Neural cell (in vitro differentiated cells): ENCODE data around the gene SLIT3. TPM values are rescaled to one million over a fixed set of nuclear protein-coding genes. Genes with fewer than 3 reads are reported as not detected.

Source experiments
- H2AFZ ChIP-seq: fragments of 200-600, 300-800 bp; sonication (generic), shearing (Covaris generic); 2 replicates; pipeline ENCODE4 v1.6.0; 2014; ENCODE audit warnings: low read depth, mild to moderate bottlenecking, antibody characterized with exemption, low read length, moderate library complexity
- H3F3A ChIP-seq: fragments of 200-600 bp; shearing (Covaris generic); 2 replicates; pipeline ENCODE4 v1.6.1; 2016; ENCODE audit warnings: mild to moderate bottlenecking, moderate library complexity, mixed read lengths, antibody characterized with exemption, low read length; ENCODE audit not compliant: insufficient read depth, poor library complexity, severe bottlenecking
- H3K27ac ChIP-seq: fragments of 200-600, 300-800 bp; sonication (generic), shearing (Covaris generic); 2 replicates; pipeline ENCODE4 v1.5.1; 2014; ENCODE audit warnings: mild to moderate bottlenecking, low read length, moderate library complexity
- H3K27me3 ChIP-seq: fragments of 300-800, 200-600 bp; sonication (generic), shearing (Covaris generic); 2 replicates; pipeline ENCODE4 v1.6.0; 2014; ENCODE audit warnings: mild to moderate bottlenecking, low read depth, low read length, moderate library complexity; ENCODE audit not compliant: insufficient read depth
- H3K36me3 ChIP-seq: fragments of 300-800, 200-600 bp; sonication (generic), shearing (Covaris generic); 2 replicates; pipeline ENCODE4 v1.5.1; 2014; ENCODE audit warnings: mild to moderate bottlenecking, antibody characterized with exemption, low read length, moderate library complexity; ENCODE audit not compliant: insufficient read depth
- H3K4me2 ChIP-seq: fragments of 300-800, 200-600 bp; sonication (generic), shearing (Covaris generic); 2 replicates; pipeline ENCODE4 v1.6.0; 2014; ENCODE audit warnings: mild to moderate bottlenecking, low read length
- H3K4me3 ChIP-seq: fragments of 300-800, 200-600 bp; sonication (generic), shearing (Covaris generic); 2 replicates; pipeline ENCODE4 v1.5.1; 2014; ENCODE audit warnings: mild to moderate bottlenecking, low read length, moderate library complexity
- H3K79me2 ChIP-seq: fragments of 200-600 bp; shearing (Covaris generic); replicated peaks from 2 replicates; pipeline ENCODE4 v1.6.0; 2014; ENCODE audit warnings: mild to moderate bottlenecking, low read length, moderate library complexity; ENCODE audit not compliant: insufficient read depth
- H3K9ac ChIP-seq: fragments of 300-800, 200-600 bp; sonication (generic), shearing (Covaris generic); 2 replicates; pipeline ENCODE4 v1.6.1; 2016; ENCODE audit warnings: mild to moderate bottlenecking, low read length, mixed read lengths
- H3K9me2 ChIP-seq: fragments of 200-600 bp; shearing (Covaris generic); 2 replicates; pipeline ENCODE4 v1.6.1; 2016; ENCODE audit warnings: mild to moderate bottlenecking, low read length, mixed read lengths; ENCODE audit not compliant: insufficient read depth
- H3K9me3 ChIP-seq: fragments of 200-600, 300-800 bp; sonication (generic), shearing (Covaris generic); 2 replicates; pipeline ENCODE4 v1.6.1; 2016; ENCODE audit warnings: mild to moderate bottlenecking, mixed run types, low read length, moderate library complexity, mixed read lengths
- H4K20me1 ChIP-seq: fragments of 200-600 bp; shearing (Covaris generic); 2 replicates; pipeline ENCODE4 v1.6.1; 2016; ENCODE audit warnings: mild to moderate bottlenecking, mixed run types; ENCODE audit not compliant: insufficient read depth
- EP300 ChIP-seq: fragments of 450-650 bp; conservative IDR thresholded peaks from 2 replicates; pipeline ENCODE4 v1.6.1; 2014; ENCODE audit warnings: antibody characterized with exemption, mild to moderate bottlenecking, moderate library complexity; ENCODE audit not compliant: poor library complexity, severe bottlenecking
- EZH2 ChIP-seq: fragments of 200-600, 300-800 bp; shearing (Covaris generic), sonication (generic); IDR thresholded peaks from 2 replicates; pipeline ENCODE4 v1.6.1; 2014; ENCODE audit warnings: antibody characterized with exemption, low read length, borderline replicate concordance, mild to moderate bottlenecking; ENCODE audit not compliant: insufficient read depth, poor library complexity, severe bottlenecking
- MXI1 ChIP-seq: fragments of 450-650 bp; conservative IDR thresholded peaks from 2 replicates; pipeline ENCODE4 v1.6.1; 2014; ENCODE audit warnings: antibody characterized with exemption, mild to moderate bottlenecking; ENCODE audit not compliant: poor library complexity, severe bottlenecking
- POLR2AphosphoS5 ChIP-seq: IDR thresholded peaks from 2 replicates; pipeline ENCODE4 v1.6.1; 2012
- RAD21 ChIP-seq: fragments of 450-650 bp; conservative IDR thresholded peaks from 2 replicates; pipeline ENCODE4 v1.6.1; 2014; ENCODE audit warnings: antibody characterized with exemption, mild to moderate bottlenecking, moderate library complexity
- SMC3 ChIP-seq: fragments of 450-650 bp; conservative IDR thresholded peaks from 2 replicates; pipeline ENCODE4 v1.6.1; 2014; ENCODE audit warnings: antibody characterized with exemption, mild to moderate bottlenecking, moderate library complexity; ENCODE audit not compliant: poor library complexity
- TAF1 ChIP-seq: IDR thresholded peaks from 2 replicates; pipeline ENCODE4 v1.6.1; 2012; ENCODE audit warnings: low read depth
- polyA plus RNA-seq: library from polyadenylated mRNA; depleted of rRNA; stranded (reverse); fragments of >200 nt; gene quantifications from 2 replicates; pipeline ENCODE4 v1.2.3, GENCODE V29; 2014
- TF ChIP-seq, protein P1 (sequence below): fragments of 450-650 bp; IDR thresholded peaks from 2 replicates; pipeline ENCODE4 v1.5.1; 2014; ENCODE audit warnings: antibody characterized with exemption, mild to moderate bottlenecking, moderate library complexity; ENCODE audit not compliant: poor library complexity, severe bottlenecking
- TF ChIP-seq, protein P2 (sequence below): IDR thresholded peaks from 2 replicates; pipeline ENCODE4 v1.6.1; 2012; ENCODE audit warnings: borderline replicate concordance

Gene SLIT3
- polyA plus RNA-seq, 1 donor from 2014 or later: 1.2 TPM

DNA sequence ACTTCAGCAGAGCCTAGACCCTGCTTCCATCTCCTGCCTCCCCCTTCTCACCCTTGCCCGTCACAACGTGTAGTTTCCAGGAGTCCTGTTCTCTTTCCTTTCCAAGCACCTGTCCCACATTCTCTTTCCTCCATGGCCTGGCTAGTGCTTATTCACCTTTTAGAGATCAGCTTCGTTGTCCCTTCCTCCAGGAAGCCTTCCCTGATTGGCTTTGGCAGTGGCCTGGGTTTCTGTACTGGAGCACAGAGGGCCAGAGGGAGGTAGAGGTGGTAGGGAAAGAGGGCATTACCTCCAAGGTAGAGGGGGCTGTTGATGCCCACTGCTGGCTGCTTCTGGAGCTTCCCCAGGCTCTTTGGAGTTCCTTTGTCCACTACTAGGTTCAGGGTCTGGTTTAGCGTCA lies 628.1 kb downstream of the SLIT3 start:
- Histone ChIP-seq H3K9ac (no peak overlapping the region), H3K4me3 (no peak overlapping the region), H3K9me2 (no peaks in the 10 kb centered on the region), H3K9me3 (no peaks in the 10 kb centered on the region), H3K27me3 (no peaks in the 10 kb centered on the region), H4K20me1 (no peaks in the 10 kb centered on the region), H3K4me2 (no peak overlapping the region), H3F3A (no peaks in the 10 kb centered on the region), H3K79me2 (no peaks in the 10 kb centered on the region), H3K36me3 (no peaks in the 10 kb centered on the region), H3K27ac (no peak overlapping the region), H2AFZ (no peak overlapping the region)
- no peak for TF ChIP-seq POLR2AphosphoS5
- TF ChIP-seq EP300: no peak
- TF ChIP-seq SMC3: no peak
- TF ChIP-seq, protein P1, sequence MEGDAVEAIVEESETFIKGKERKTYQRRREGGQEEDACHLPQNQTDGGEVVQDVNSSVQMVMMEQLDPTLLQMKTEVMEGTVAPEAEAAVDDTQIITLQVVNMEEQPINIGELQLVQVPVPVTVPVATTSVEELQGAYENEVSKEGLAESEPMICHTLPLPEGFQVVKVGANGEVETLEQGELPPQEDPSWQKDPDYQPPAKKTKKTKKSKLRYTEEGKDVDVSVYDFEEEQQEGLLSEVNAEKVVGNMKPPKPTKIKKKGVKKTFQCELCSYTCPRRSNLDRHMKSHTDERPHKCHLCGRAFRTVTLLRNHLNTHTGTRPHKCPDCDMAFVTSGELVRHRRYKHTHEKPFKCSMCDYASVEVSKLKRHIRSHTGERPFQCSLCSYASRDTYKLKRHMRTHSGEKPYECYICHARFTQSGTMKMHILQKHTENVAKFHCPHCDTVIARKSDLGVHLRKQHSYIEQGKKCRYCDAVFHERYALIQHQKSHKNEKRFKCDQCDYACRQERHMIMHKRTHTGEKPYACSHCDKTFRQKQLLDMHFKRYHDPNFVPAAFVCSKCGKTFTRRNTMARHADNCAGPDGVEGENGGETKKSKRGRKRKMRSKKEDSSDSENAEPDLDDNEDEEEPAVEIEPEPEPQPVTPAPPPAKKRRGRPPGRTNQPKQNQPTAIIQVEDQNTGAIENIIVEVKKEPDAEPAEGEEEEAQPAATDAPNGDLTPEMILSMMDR: no peak
- TF ChIP-seq MXI1: no peak
- no peak for TF ChIP-seq EZH2
- TF ChIP-seq, protein P2, sequence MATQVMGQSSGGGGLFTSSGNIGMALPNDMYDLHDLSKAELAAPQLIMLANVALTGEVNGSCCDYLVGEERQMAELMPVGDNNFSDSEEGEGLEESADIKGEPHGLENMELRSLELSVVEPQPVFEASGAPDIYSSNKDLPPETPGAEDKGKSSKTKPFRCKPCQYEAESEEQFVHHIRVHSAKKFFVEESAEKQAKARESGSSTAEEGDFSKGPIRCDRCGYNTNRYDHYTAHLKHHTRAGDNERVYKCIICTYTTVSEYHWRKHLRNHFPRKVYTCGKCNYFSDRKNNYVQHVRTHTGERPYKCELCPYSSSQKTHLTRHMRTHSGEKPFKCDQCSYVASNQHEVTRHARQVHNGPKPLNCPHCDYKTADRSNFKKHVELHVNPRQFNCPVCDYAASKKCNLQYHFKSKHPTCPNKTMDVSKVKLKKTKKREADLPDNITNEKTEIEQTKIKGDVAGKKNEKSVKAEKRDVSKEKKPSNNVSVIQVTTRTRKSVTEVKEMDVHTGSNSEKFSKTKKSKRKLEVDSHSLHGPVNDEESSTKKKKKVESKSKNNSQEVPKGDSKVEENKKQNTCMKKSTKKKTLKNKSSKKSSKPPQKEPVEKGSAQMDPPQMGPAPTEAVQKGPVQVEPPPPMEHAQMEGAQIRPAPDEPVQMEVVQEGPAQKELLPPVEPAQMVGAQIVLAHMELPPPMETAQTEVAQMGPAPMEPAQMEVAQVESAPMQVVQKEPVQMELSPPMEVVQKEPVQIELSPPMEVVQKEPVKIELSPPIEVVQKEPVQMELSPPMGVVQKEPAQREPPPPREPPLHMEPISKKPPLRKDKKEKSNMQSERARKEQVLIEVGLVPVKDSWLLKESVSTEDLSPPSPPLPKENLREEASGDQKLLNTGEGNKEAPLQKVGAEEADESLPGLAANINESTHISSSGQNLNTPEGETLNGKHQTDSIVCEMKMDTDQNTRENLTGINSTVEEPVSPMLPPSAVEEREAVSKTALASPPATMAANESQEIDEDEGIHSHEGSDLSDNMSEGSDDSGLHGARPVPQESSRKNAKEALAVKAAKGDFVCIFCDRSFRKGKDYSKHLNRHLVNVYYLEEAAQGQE: no peak
- TF ChIP-seq RAD21: no peak
- no peak for TF ChIP-seq TAF1

DNA sequence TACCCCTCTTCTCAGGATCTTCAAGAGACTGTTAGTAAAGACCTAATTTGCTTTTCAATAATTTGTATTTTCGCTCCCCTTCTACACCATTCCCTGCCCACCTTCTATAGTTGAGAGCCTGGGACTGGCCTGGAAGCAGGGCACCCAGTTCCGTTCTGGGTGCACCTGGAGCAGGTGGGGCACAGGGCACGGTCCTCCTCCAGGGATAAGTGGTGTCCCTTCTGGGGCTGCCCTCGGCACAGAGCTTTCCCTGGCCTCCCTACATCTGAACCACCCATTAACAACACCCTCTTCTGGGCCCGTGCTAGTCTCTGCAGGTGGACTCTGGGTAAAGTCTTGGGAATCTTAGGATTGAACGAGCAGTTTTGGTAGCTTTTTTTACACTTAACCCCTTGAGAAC lies 628.9 kb downstream of the SLIT3 start:
- H3K9me3 ChIP-seq: no peaks in the 10 kb centered on the region

More for the DNA sequence above, 628.9 kb downstream of the SLIT3 start:
- Histone ChIP-seq H3K9me2 (no peaks in the 10 kb centered on the region), H3K27ac (no peak overlapping the region), H3K36me3 (no peaks in the 10 kb centered on the region), H3K9ac (no peak overlapping the region), H2AFZ (no peak overlapping the region), H4K20me1 (no peaks in the 10 kb centered on the region), H3K79me2 (no peaks in the 10 kb centered on the region), H3K4me3 (no peak overlapping the region), H3K4me2 (no peak overlapping the region), H3F3A (no peaks in the 10 kb centered on the region), H3K27me3 (no peaks in the 10 kb centered on the region)
- TF ChIP-seq TAF1: no peak
